HEK293 (cell line): ENCODE measurements around the gene BOD1.

ENCODE experiments used
- CTCF ChIP-seq: fragments of 450-650 bp; formaldehyde crosslinking; IDR thresholded peaks from 2 replicates; pipeline ENCODE4 v1.5.1; 2016; ENCODE audit warnings: missing biosample characterization, missing genetic modification characterization
- TCF7L2 ChIP-seq: IDR thresholded peaks from 2 replicates; pipeline ENCODE4 v1.6.1; 2011; ENCODE audit warnings: low read depth, mild to moderate bottlenecking, inconsistent platforms, low read length, moderate library complexity, borderline replicate concordance
- ZNF169 ChIP-seq: fragments of 450-650 bp; formaldehyde crosslinking; IDR thresholded peaks from 2 replicates; pipeline ENCODE4 v1.5.1; 2016; ENCODE audit warnings: missing biosample characterization, missing genetic modification characterization
- ZNF350 ChIP-seq: fragments of 450-650 bp; formaldehyde crosslinking; IDR thresholded peaks from 2 replicates; pipeline ENCODE4 v1.5.0; 2017; ENCODE audit warnings: missing biosample characterization, mild to moderate bottlenecking, missing genetic modification characterization
- ZNF792 ChIP-seq: fragments of 450-650 bp; formaldehyde crosslinking; IDR thresholded peaks from 2 replicates; pipeline ENCODE4 v1.5.1; 2016; ENCODE audit warnings: missing biosample characterization, missing genetic modification characterization

- TF ChIP-seq ZNF169 (tag by site-specific recombination): no peak
- no peak for TF ChIP-seq CTCF (tag by site-specific recombination)
- no peak for TF ChIP-seq ZNF792 (tag by site-specific recombination)
- no peak for TF ChIP-seq TCF7L2
- no peak for TF ChIP-seq ZNF350 (tag by site-specific recombination)
These were observed 10.8 kb upstream of the BOD1 start for GRCh38 chr5:173627271-173627670.
